GM18498 (cell line): ENCODE measurements around the gene DHTKD1.

Source experiments
- ATAC-seq: cut with Tn5 transposase; IDR thresholded peaks from one replicate; pipeline ENCODE4 v1.9.1; 2021; ENCODE audit warnings: mild to moderate bottlenecking, moderate library complexity; ENCODE audit not compliant: unreplicated experiment

DHTKD1 gene, protein sequence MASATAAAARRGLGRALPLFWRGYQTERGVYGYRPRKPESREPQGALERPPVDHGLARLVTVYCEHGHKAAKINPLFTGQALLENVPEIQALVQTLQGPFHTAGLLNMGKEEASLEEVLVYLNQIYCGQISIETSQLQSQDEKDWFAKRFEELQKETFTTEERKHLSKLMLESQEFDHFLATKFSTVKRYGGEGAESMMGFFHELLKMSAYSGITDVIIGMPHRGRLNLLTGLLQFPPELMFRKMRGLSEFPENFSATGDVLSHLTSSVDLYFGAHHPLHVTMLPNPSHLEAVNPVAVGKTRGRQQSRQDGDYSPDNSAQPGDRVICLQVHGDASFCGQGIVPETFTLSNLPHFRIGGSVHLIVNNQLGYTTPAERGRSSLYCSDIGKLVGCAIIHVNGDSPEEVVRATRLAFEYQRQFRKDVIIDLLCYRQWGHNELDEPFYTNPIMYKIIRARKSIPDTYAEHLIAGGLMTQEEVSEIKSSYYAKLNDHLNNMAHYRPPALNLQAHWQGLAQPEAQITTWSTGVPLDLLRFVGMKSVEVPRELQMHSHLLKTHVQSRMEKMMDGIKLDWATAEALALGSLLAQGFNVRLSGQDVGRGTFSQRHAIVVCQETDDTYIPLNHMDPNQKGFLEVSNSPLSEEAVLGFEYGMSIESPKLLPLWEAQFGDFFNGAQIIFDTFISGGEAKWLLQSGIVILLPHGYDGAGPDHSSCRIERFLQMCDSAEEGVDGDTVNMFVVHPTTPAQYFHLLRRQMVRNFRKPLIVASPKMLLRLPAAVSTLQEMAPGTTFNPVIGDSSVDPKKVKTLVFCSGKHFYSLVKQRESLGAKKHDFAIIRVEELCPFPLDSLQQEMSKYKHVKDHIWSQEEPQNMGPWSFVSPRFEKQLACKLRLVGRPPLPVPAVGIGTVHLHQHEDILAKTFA

DNA sequence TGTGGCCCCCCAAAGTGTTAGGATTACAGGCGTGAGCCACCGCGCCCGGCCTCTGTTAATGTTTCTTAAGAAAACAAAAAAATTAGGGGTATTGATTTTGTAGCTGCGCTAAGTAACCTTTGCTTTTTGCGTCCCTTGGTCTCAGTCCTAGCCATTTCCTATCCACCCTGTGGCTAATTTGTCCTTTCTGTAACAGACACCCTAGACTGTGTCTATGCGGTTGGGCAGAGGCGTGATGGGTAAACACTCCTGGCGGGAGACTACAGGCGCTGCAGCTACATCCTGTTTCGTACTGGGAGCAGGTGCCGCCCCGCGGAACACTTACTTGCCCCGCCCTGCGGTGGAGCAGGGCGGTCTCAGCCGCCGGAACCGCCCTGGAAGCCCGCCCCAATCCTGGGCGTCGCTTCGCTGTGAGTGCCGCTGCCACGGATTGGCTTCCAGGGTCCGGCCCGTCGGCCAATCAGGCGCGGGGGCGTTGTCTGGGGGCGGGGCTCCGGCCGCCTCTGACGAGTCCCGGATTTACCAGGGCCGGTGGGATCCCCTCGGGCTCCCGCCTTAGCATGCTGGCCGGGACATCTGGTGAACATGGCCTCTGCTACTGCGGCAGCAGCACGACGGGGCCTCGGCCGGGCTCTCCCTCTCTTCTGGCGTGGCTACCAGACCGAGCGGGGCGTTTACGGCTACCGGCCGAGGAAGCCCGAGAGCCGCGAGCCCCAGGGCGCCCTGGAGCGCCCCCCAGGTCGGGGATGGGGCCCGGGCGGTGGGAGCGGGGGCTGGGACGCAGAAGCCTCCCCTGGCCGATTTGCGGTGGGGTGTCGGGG lies at the start of gene DHTKD1:
Gene DHTKD1 (plus strand): TSS at position 506 of the 821 bp plus-strand sequence. CDS start 80 bp downstream, at position 586.
- peak; percentile 98 for ATAC-seq

DNA sequence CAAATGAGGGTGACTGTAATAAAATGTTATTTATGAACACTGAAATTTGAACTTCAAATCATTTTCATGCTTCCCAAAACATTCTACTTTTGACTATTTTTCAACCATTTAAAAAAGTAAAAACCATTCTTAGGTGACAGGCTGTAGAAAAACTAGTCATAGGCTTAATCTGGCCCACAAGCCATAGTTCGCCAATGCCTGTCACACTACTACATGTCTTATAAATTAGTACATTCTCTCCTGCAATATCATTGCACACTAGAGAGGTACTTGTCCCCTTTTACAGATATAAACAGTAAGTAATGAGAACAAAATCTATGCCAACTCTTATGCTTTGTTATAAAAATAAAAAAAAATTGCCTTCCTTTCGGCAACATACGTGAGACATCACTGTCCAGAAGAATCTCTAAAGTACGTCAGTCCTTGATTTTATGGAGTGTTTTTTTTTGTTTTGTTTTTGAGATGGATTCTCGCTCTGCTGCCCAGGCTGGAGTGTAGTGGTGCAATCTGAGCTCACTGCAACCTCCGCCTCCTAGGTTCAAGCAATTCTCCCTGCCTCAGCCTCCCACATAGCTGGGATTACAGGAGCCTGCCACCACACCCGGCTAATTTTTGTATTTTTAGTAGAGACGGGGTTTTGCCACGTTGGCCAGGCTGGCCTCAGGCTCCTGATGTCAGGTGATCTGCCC lies 49.3 kb upstream of the DHTKD1 start:
- ATAC-seq, result no peak

- ATAC-seq, result no peak
Measured at GRCh38 chr10:12020574-12020973, 48.2 kb upstream of the DHTKD1 start.

GRCh38 chr10:12022580-12023257 lies 46.0 kb upstream of the DHTKD1 start:
- ATAC-seq, result no peak

DNA sequence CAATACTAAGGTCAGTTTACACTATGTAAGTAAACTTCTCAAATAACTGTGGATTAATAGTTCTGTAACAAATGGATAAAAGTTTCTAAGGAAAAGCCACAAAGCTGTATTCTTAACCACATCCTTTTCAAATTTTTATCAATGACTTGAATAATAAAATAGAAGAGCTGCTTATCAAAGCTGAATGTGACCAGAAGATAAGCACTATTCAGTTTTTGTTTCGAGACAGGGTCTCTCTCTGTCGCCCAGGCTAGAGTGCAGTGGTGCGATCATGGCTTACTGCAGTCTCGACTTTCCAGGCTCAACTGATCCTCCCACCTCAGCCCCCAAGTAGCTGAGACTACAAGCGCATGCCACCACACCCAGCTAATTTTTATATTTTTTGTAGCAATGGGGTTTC lies 43.2 kb upstream of the DHTKD1 start:
- no peak for ATAC-seq

- peak; percentile 97 for ATAC-seq
Measured at GRCh38 chr10:12027539-12027938, 41.2 kb upstream of the DHTKD1 start.

- ATAC-seq, result no peak
Measured at GRCh38 chr10:12031404-12031803, 37.4 kb upstream of the DHTKD1 start.

DNA sequence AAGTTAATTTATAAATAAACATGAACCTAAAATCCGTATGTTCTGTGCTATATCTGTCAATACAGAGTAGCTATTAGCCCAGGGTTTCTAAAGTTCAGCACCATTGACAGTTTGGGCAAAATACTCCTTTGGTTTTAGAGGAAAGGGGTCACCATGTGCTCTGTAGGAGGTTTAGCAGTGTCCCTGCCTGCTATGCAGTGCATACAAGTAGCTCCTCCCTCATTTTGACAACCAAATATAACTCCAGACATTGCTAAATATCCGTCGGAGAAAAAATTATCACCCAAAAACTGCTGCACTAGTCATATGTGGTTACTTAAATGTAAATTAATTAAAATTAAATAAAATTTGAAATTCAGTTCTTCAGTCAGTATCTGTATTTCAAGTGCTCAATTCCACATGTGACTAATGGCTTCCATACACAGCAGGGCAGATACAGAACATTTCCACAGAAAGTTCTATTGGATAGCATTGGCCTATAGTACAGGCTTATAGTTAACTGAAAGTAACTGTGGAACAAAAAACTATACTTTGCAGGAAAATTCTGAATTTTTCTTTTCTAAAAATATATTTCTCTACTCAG lies 32.6 kb upstream of the DHTKD1 start:
- no peak for ATAC-seq

DNA sequence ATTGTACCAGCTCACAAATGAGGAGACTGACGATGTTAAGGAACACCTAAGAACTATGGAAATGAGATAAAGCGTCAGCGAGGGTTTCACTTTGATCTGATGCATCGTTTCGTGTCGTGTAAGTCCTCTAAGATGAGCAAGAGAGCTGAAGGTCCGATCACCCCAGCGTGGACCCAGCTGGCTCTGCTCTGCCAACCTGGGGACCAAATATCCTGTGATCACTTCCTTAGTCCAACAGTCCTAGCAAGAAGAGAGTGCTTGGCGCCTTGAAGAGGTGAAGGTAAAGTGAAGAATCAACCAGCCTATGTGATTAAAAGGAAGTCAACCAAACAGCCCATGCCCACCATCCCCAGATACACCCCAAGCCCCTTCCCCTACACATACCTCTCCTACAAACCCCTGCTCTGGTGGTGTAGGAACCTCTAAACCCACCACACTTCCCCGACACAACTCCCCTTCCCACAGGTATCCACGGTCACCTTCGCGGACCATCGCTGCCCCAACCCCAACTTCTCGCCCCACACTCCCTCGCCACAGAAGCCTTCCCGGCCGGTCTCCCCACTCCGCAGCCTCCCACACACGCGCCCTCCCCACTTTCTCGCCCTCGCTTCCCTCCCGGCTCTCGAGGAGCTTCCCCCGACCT lies 26.9 kb upstream of the DHTKD1 start:
- ATAC-seq, result peak; percentile 8

- ATAC-seq, result peak; percentile 10
Measured at GRCh38 chr10:12042409-12042796, 26.4 kb upstream of the DHTKD1 start.

DNA sequence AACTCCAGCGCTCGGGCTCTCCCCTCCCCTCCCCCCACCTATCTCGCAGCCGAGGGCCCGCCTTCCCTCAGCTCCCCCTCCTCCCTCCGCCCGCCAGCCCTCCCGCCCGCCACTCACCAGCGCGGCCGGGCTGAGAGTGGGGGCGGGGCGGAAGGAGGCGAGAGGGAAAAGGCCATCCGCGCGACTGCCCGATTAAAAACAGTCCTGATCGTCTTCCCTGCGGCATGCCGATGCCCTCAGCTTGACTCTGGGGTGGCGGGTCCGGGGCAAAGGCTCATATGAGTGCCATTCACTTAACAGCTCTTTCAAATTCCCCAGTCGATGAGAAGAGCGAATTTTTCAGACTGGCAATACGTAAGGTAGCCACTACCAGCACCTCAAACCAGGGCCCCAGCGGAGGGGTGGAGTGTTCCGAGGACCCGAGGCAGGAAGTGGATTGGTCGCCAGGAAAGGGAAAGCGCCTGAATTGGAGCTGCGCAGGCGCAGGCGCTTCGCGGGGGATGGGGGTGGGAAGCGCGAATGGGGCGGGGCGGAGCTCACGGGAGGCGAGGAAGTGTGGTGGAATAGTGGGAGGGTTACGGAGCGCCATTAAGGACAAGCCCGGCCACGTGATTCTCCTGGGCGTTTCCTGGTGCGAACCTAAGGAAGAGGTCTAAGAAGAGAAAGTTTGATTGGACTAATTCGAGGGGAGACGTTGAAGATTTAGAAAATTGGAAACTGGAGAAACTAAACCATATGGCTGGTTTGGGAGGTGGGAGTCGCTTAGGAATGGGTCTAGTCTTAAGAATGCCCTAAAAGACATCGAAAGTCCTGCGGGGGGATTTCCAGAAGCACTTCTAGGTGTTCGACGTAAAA lies 25.7 kb upstream of the DHTKD1 start, which contains the start of gene UPF2:
Gene UPF2 (minus strand): TSS at position 13 of the 855 bp plus-strand sequence. CDS start 7,386 bp downstream, outside the sequence.
- peak; percentile 63 for ATAC-seq

- ATAC-seq, result no peak
Measured at GRCh38 chr10:12045596-12045995, 23.2 kb upstream of the DHTKD1 start.

- ATAC-seq, result peak; percentile 25
Measured at GRCh38 chr10:12048547-12048946, 20.2 kb upstream of the DHTKD1 start.

- no peak for ATAC-seq
Measured at GRCh38 chr10:12050528-12050927, 18.2 kb upstream of the DHTKD1 start.

DNA sequence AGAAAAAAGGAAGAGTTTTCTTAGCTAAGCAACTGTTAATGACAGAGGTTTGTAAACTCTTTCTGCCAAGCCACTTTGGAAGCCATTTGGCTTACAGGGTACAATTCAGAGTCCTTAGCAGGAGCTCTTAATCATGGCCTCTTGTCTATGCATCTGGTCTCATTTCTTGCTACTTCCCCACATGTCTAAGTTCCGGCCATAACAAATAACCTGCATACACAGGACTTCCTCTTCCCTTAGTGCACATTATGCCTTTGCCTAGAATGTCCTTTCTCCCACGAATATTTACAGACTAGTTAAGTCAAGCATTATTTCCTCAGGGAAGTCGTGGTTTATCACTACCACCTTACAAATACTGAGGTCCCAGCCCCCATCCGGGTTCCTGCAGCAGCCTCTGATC lies 17.5 kb upstream of the DHTKD1 start:
- no peak for ATAC-seq

- no peak for ATAC-seq
Measured at GRCh38 chr10:12055732-12056131, 13.0 kb upstream of the DHTKD1 start.

- no peak for ATAC-seq
Measured at GRCh38 chr10:12056748-12057147, 12.0 kb upstream of the DHTKD1 start.

GRCh38 chr10:12061124-12061523 lies 7.6 kb upstream of the DHTKD1 start:
- no peak for ATAC-seq
